Small intestine (tissue), 7 donors: ENCODE measurements around the gene ZNF558. TPM values are rescaled to one million over a fixed set of nuclear protein-coding genes. Genes with fewer than 3 reads are reported as not detected.
"Not testable (repeated sequence)": the region's sequence is repeated elsewhere in the genome, so short reads cannot be mapped to it uniquely, and the experiment has no call there.

Experiments
- DNase-seq, 2 donors: peaks; one replicate each; pipeline versions ENCODE4 v3.0.0 to v3.0.0-alpha.2; 2013
- FAIRE-seq: peaks from 2 replicates; lab custom pipeline; 2012; peaks lifted over from hg19 to GRCh38; lab: Jason Lieb, UNC
- H3K27ac ChIP-seq, 3 donors: one replicate each; pipeline ENCODE4 v1.5.1; 2013; ENCODE audit warnings: low read length in 2 of 3, mild to moderate bottlenecking in 2 of 3, control low read depth in 1 of 3, inconsistent platforms in 1 of 3, low read depth in 1 of 3, moderate library complexity in 1 of 3
- H3K27me3 ChIP-seq, 3 donors: one replicate each; pipeline ENCODE4 v1.6.1; 2013; ENCODE audit warnings: low read length in 3 of 3, inconsistent platforms in 1 of 3; ENCODE audit not compliant: control insufficient read depth in 3 of 3, insufficient read depth in 3 of 3
- H3K36me3 ChIP-seq, 3 donors: one replicate each; pipeline ENCODE4 v1.6.1; 2013; ENCODE audit warnings: low read length in 3 of 3, inconsistent platforms in 1 of 3, low read depth in 1 of 3, mild to moderate bottlenecking in 1 of 3, moderate library complexity in 1 of 3; ENCODE audit not compliant: control insufficient read depth in 3 of 3, insufficient read depth in 2 of 3
- H3K4me1 ChIP-seq, 3 donors: one replicate each; pipeline ENCODE4 v1.6.1; 2013; ENCODE audit warnings: low read length in 2 of 3, inconsistent platforms in 1 of 3, low read depth in 1 of 3, mild to moderate bottlenecking in 1 of 3, moderate library complexity in 1 of 3; ENCODE audit not compliant: control insufficient read depth in 3 of 3, insufficient read depth in 2 of 3
- H3K4me3 ChIP-seq, 3 donors: one replicate each; pipeline ENCODE4 v1.5.1; 2013; ENCODE audit warnings: low read length in 3 of 3, control low read depth in 1 of 3, inconsistent platforms in 1 of 3, low read depth in 1 of 3, mild to moderate bottlenecking in 1 of 3, moderate library complexity in 1 of 3
- H3K9me3 ChIP-seq, 2 donors: one replicate each; pipeline ENCODE4 v1.6.1; 2013; ENCODE audit warnings: low read depth in 1 of 2, low read length in 1 of 2; ENCODE audit not compliant: control insufficient read depth in 2 of 2, insufficient read depth in 1 of 2
- WGBS, 3 donors: extraction: QIAGEN DNeasy Blood & Tissue Kit; methylation state at CpG; one replicate each; pipeline ENCODE4 v1.1.7; 2013; 5-methylcytosine and 5-hydroxymethylcytosine counted together
- polyA plus RNA-seq, 4 donors: library from polyadenylated mRNA; stranded (reverse) in 3 of 4; unstranded in 1 of 4; fragments of 200-250 nt in 3 of 4; fragments of 120-200 nt in 1 of 4; gene quantifications; one replicate each; pipeline versions ENCODE4 v1.2.1 to v1.2.3, GENCODE V29; 2013
- donor health status: healthy with polysubstance abuse.
- donor health status: control.
- donor health status: control.
- donor health status: Bipolar disorder and iron deficiency.
- donor health status: healthy.

Gene ZNF558
- polyA plus RNA-seq, 4 donors, result 6.8 to 29.4 (median 9.2) TPM

- H3K4me3 ChIP-seq, H3K36me3 ChIP-seq, H3K27me3 ChIP-seq, H3K9me3 ChIP-seq, H3K27ac ChIP-seq, FAIRE-seq, H3K4me1 ChIP-seq, DNase-seq: not testable (repeated sequence)
- WGBS, 3 donors, result 86 to 88% (median 87%) methylated on average over 3 of the region's 8 CpGs
Observed at GRCh38 chr19:8769265-8769664, 62.8 kb downstream of the ZNF558 start.

- WGBS, 3 donors, result 85 to 87% (median 86%) methylated on average over 5 of the region's 11 CpGs
- H3K4me1 ChIP-seq, FAIRE-seq, DNase-seq, H3K4me3 ChIP-seq, H3K9me3 ChIP-seq, H3K36me3 ChIP-seq, H3K27ac ChIP-seq, H3K27me3 ChIP-seq: not testable (repeated sequence)
Observed at GRCh38 chr19:8767257-8767656, 64.8 kb downstream of the ZNF558 start.

Other genes starting within 250 kb of the ZNF558 start
- gene ADAMTS10, start 221.6 kb downstream of the ZNF558 start, polyA plus RNA-seq, result 10 to 100 TPM in 1 of 4 donors, 1 to 10 TPM in 2, not detected in 1; 1.9 to 11.1 (median 8.5) TPM
- gene NFILZ, start 201.7 kb downstream of the ZNF558 start, polyA plus RNA-seq, result not detected
- not detected for gene ACTL9, start 133.5 kb downstream of the ZNF558 start, polyA plus RNA-seq
- not detected for gene OR2Z1, start 110.7 kb downstream of the ZNF558 start, polyA plus RNA-seq
- gene MBD3L1, start 73 bp upstream of the ZNF558 start, polyA plus RNA-seq, result not detected
- under 1 TPM in 1 of 4 donors, not detected in 3; under 0.01 TPM for gene MUC16, start 178.1 kb upstream of the ZNF558 start, polyA plus RNA-seq